HFF-Myc (cell line): ENCODE results near the gene ZNF81.
"Not testable (repeated sequence)": the region's sequence is repeated elsewhere in the genome, so short reads cannot be mapped to it uniquely, and the experiment has no call there.

Experiments used
- DNase-seq: peaks from one replicate; pipeline ENCODE4 v3.0.0-alpha.2; 2011; ENCODE audit warnings: low read depth; ENCODE audit errors: extremely low read depth
- H3K4me3 ChIP-seq: replicated peaks from 2 replicates; pipeline ENCODE4 v1.5.1; 2011; ENCODE audit warnings: low read depth, mild to moderate bottlenecking, control low read depth, low read length
- CTCF ChIP-seq: IDR thresholded peaks from 2 replicates; pipeline ENCODE4 v1.5.1; 2012; ENCODE audit warnings: mild to moderate bottlenecking, low read depth, low read length, control low read depth; ENCODE audit errors: missing control alignments

Gene ZNF81

GRCh38 chrX:47849778-47850177 is 13.1 kb downstream of the ZNF81 start:
- H3K4me3 ChIP-seq, result no peak overlapping the region
- no peak for TF ChIP-seq CTCF
- no peak for DNase-seq

GRCh38 chrX:47850389-47850788 is 13.7 kb downstream of the ZNF81 start:
- not testable (repeated sequence) for DNase-seq, H3K4me3 ChIP-seq

- no peak for TF ChIP-seq CTCF
- no peak overlapping the region for H3K4me3 ChIP-seq
- no peak for DNase-seq
These were observed 14.2 kb downstream of the ZNF81 start for GRCh38 chrX:47850901-47851300.

- DNase-seq, result no peak
- peak; percentile 38 for TF ChIP-seq CTCF
- no peak overlapping the region for H3K4me3 ChIP-seq
These were observed 17.8 kb downstream of the ZNF81 start for GRCh38 chrX:47854474-47854873.

- no peak for TF ChIP-seq CTCF
- H3K4me3 ChIP-seq, result no peak overlapping the region
- DNase-seq, result no peak
These were observed 23.0 kb downstream of the ZNF81 start for GRCh38 chrX:47859686-47860085.

GRCh38 chrX:47862680-47863079 is 26.0 kb downstream of the ZNF81 start:
- no peak overlapping the region for H3K4me3 ChIP-seq
- no peak for TF ChIP-seq CTCF

GRCh38 chrX:47863187-47863586 is 26.5 kb downstream of the ZNF81 start:
- no peak for TF ChIP-seq CTCF
- H3K4me3 ChIP-seq, result no peak overlapping the region
- DNase-seq, result no peak

More at GRCh38 chrX:47862680-47863079, 26.0 kb downstream of the ZNF81 start:
- no peak for DNase-seq
